NCI-H146 (cell line): Measurements from ENCODE around the gene OSBPL10.
"Not testable (repeated sequence)": the region's sequence is repeated elsewhere in the genome, so short reads cannot be mapped to it uniquely, and the experiment has no call there.

ENCODE experiments used
- DNase-seq: peaks from one replicate; lab custom pipeline; 2025; lab: John Stamatoyannopoulos, UW

The OSBPL10 gene

GRCh38 chr3:31813197-31813596 is 167.9 kb downstream of the OSBPL10 start:
- no peak for DNase-seq

- no peak for DNase-seq
These were observed 170.1 kb downstream of the OSBPL10 start for GRCh38 chr3:31810991-31811433.

- no peak for DNase-seq
These were observed 172.8 kb downstream of the OSBPL10 start for GRCh38 chr3:31808143-31808720.

GRCh38 chr3:31804251-31805051 is 176.6 kb downstream of the OSBPL10 start:
- DNase-seq: no peak

GRCh38 chr3:31802981-31803740 is 177.9 kb downstream of the OSBPL10 start:
- DNase-seq: no peak

- DNase-seq: no peak
These were observed 180.6 kb downstream of the OSBPL10 start for GRCh38 chr3:31800436-31800835.

GRCh38 chr3:31798840-31799239 is 182.2 kb downstream of the OSBPL10 start:
- DNase-seq: no peak

- DNase-seq: no peak
These were observed 187.2 kb downstream of the OSBPL10 start for GRCh38 chr3:31793821-31794220.

- no peak for DNase-seq
These were observed 190.0 kb downstream of the OSBPL10 start for GRCh38 chr3:31791090-31791430.

- no peak for DNase-seq
These were observed 190.6 kb downstream of the OSBPL10 start for GRCh38 chr3:31790193-31791089.

GRCh38 chr3:31789429-31789828 is 191.6 kb downstream of the OSBPL10 start:
- DNase-seq: no peak

- DNase-seq: no peak
These were observed 195.3 kb downstream of the OSBPL10 start for GRCh38 chr3:31785734-31786133.

GRCh38 chr3:31785286-31785685 is 195.8 kb downstream of the OSBPL10 start:
- DNase-seq: no peak

GRCh38 chr3:31783851-31784250 is 197.2 kb downstream of the OSBPL10 start:
- DNase-seq: not testable (repeated sequence)

GRCh38 chr3:31782306-31782705 is 198.8 kb downstream of the OSBPL10 start:
- not testable (repeated sequence) for DNase-seq

GRCh38 chr3:31779514-31779913 is 201.5 kb downstream of the OSBPL10 start:
- no peak for DNase-seq

- DNase-seq: no peak
These were observed 203.2 kb downstream of the OSBPL10 start for GRCh38 chr3:31777887-31778286.

GRCh38 chr3:31777092-31777491 is 204.0 kb downstream of the OSBPL10 start:
- DNase-seq: no peak

GRCh38 chr3:31776016-31776415 is 205.0 kb downstream of the OSBPL10 start:
- DNase-seq: no peak

- no peak for DNase-seq
These were observed 205.7 kb downstream of the OSBPL10 start for GRCh38 chr3:31775383-31775782.

GRCh38 chr3:31772758-31773473 is 208.1 kb downstream of the OSBPL10 start:
- no peak for DNase-seq
